Loucy (cell line): Measurements from ENCODE around the gene PLCG1.

Source experiments
- H2AFZ ChIP-seq: fragments of 200-600 bp; sonication (generic); 2 replicates; pipeline ENCODE4 v1.6.0; 2016; ENCODE audit warnings: antibody characterized with exemption, mild to moderate bottlenecking, low read length, moderate library complexity
- H3F3A ChIP-seq: fragments of 200-600 bp; 2 replicates; pipeline ENCODE4 v1.6.0; 2016; ENCODE audit warnings: antibody characterized with exemption, low read depth, mild to moderate bottlenecking
- H3K27me3 ChIP-seq: fragments of 200-600 bp; sonication (generic); 2 replicates; pipeline ENCODE4 v1.6.1; 2014; ENCODE audit warnings: low read length, mild to moderate bottlenecking; ENCODE audit not compliant: insufficient read depth, poor library complexity, severe bottlenecking
- H3K36me3 ChIP-seq: fragments of 200-600 bp; sonication (generic); 2 replicates; pipeline ENCODE4 v1.6.1; 2016; ENCODE audit warnings: low read length; ENCODE audit not compliant: insufficient read depth
- H3K4me1 ChIP-seq: fragments of 200-600 bp; sonication (generic); 2 replicates; pipeline ENCODE4 v1.5.1; 2014; ENCODE audit warnings: low read length, mild to moderate bottlenecking; ENCODE audit not compliant: insufficient read depth, poor library complexity, severe bottlenecking
- H3K4me2 ChIP-seq: fragments of 200-600 bp; sonication (generic); 2 replicates; pipeline ENCODE4 v1.6.0; 2014; ENCODE audit warnings: antibody characterized with exemption, low read length, low read depth, mild to moderate bottlenecking; ENCODE audit not compliant: poor library complexity, severe bottlenecking
- H3K4me3 ChIP-seq: fragments of 200-600 bp; sonication (generic); 2 replicates; pipeline ENCODE4 v1.5.1; 2014; ENCODE audit warnings: low read length, mild to moderate bottlenecking, mixed read lengths; ENCODE audit not compliant: poor library complexity, severe bottlenecking
- H3K79me2 ChIP-seq: fragments of 200-600 bp; sonication (generic); 2 replicates; pipeline ENCODE4 v1.6.1; 2014; ENCODE audit warnings: low read length; ENCODE audit not compliant: insufficient read depth
- H3K9ac ChIP-seq: fragments of 200-600 bp; sonication (generic); 2 replicates; pipeline ENCODE4 v1.6.0; 2014; ENCODE audit warnings: mild to moderate bottlenecking, low read depth, low read length, moderate library complexity; ENCODE audit not compliant: poor library complexity, severe bottlenecking
- H3K9me2 ChIP-seq: fragments of 200-600 bp; sonication (generic); replicated peaks from 2 replicates; pipeline ENCODE4 v1.6.1; 2016; ENCODE audit warnings: low read depth, low read length, mixed read lengths
- H3K9me3 ChIP-seq: fragments of 200-600 bp; sonication (generic); 2 replicates; pipeline ENCODE4 v1.6.1; 2014; ENCODE audit warnings: mild to moderate bottlenecking, antibody characterized with exemption, low read length, low read depth; ENCODE audit not compliant: insufficient read depth
- H4K20me1 ChIP-seq: fragments of 200-600 bp; sonication (generic); 2 replicates; pipeline ENCODE4 v1.6.0; 2014; ENCODE audit warnings: antibody characterized with exemption, low read length, mild to moderate bottlenecking; ENCODE audit not compliant: insufficient read depth, poor library complexity, severe bottlenecking
- EZH2phosphoT487 ChIP-seq: fragments of 200-600 bp; IDR thresholded peaks from 2 replicates; pipeline ENCODE4 v1.6.1; 2018; ENCODE audit warnings: antibody characterized with exemption, mild to moderate bottlenecking, moderate library complexity, borderline replicate concordance
- TF ChIP-seq, protein P1 (sequence below): fragments of 200-600 bp; sonication (generic); conservative IDR thresholded peaks from 2 replicates; pipeline ENCODE4 v1.5.1; 2014; ENCODE audit warnings: mild to moderate bottlenecking, antibody characterized with exemption, low read length

The PLCG1 gene

DNA sequence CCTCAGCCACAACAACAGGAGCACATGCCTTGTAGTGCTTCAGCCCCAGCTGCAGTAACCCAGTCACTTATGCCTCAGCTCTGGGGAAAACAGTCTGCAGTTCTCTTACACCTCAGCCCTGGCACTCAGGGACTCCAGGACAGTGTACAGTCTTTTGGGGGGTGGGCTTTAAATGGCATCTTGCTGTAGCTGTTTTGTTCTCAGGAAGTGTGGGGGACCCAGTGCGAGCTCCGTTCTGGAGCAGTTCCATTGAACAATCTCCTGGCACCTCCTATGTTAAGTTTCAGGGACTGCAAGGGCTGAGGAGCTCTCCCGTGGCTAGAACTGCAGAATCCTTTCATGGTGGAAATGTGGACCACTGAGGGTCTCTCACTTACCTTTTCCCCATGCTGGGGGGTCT, 55.2 kb downstream of the PLCG1 start:
- Histone ChIP-seq H3F3A (no peaks in the 10 kb centered on the region), H3K4me2 (no peak overlapping the region), H4K20me1 (no peaks in the 10 kb centered on the region), H3K9me2 (no peaks in the 10 kb centered on the region), H3K36me3 (peaks cover 6% of the 10 kb centered on the region; the same call in 1 of the 2 replicates), H3K9me3 (peaks cover 8% of the 10 kb centered on the region), H3K79me2 (no peaks in the 10 kb centered on the region), H3K4me3 (no peak overlapping the region), H3K4me1 (no peaks in the 10 kb centered on the region), H3K27me3 (no peaks in the 10 kb centered on the region), H2AFZ (no peak overlapping the region), H3K9ac (no peak overlapping the region)
- TF ChIP-seq, protein P1, sequence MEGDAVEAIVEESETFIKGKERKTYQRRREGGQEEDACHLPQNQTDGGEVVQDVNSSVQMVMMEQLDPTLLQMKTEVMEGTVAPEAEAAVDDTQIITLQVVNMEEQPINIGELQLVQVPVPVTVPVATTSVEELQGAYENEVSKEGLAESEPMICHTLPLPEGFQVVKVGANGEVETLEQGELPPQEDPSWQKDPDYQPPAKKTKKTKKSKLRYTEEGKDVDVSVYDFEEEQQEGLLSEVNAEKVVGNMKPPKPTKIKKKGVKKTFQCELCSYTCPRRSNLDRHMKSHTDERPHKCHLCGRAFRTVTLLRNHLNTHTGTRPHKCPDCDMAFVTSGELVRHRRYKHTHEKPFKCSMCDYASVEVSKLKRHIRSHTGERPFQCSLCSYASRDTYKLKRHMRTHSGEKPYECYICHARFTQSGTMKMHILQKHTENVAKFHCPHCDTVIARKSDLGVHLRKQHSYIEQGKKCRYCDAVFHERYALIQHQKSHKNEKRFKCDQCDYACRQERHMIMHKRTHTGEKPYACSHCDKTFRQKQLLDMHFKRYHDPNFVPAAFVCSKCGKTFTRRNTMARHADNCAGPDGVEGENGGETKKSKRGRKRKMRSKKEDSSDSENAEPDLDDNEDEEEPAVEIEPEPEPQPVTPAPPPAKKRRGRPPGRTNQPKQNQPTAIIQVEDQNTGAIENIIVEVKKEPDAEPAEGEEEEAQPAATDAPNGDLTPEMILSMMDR, result no peak
- TF ChIP-seq EZH2phosphoT487, result no peak

DNA sequence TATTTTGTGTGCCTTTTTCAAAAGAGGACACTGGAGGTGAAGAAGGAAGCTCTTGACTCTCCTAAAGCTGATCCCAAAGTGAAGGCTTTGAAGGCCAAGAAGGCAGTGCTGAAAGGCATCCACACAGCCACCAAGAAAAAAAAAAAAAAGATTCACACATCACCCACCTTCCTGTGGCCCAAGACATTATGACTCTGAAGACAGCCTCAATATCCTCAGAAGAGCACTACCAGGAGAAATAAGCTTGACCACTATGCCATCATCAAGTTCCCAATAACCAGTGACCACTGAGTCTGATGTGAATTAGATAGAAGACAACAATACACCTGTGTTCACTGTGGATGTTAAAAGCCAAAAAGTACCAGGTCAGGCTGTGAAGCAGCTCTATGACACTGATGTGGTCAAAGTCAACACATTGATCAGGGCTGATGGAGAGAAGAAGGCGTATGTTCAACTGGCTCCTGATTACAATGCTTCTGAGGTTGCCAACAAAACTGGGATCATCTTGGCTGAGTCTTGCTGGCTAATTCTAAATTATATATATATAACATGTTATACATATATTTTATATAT, 59.4 kb downstream of the PLCG1 start:
- no peak overlapping the region for H3K9ac ChIP-seq
- no peaks in the 10 kb centered on the region for H3F3A ChIP-seq
- no peak for TF ChIP-seq EZH2phosphoT487
- TF ChIP-seq, protein P1, result no peak
- H3K9me2 ChIP-seq, result no peaks in the 10 kb centered on the region
- peaks cover 10% of the 10 kb centered on the region; the same call in 1 of the 2 replicates for H3K36me3 ChIP-seq
- H3K79me2 ChIP-seq, result no peaks in the 10 kb centered on the region
- no peaks in the 10 kb centered on the region for H4K20me1 ChIP-seq
- peaks cover 4% of the 10 kb centered on the region; the same call in 1 of the 2 replicates for H3K9me3 ChIP-seq
- H3K4me3 ChIP-seq, result no peak overlapping the region
- H3K4me1 ChIP-seq, result no peaks in the 10 kb centered on the region
- H2AFZ ChIP-seq, result no peak overlapping the region
- no peak overlapping the region for H3K4me2 ChIP-seq
- H3K27me3 ChIP-seq, result no peaks in the 10 kb centered on the region

DNA sequence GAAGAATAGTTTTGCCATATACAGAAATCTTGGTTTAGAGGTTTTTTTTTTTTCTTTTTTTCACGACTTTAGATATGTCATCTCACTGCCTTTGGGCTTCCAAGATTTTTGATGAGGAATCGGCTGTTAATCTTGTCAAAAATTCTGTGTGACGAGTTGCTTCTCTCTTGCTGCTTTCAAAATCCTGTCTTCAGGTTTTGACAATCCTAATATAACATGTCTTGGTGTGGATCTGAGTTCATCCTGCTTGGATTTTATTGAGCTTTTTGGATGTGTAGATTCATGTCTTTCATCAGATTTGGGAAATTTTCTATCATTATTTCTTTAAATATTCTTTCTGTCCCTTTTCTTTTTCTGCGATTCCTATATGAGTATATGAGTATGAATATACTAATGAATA, 61.1 kb downstream of the PLCG1 start:
- Histone ChIP-seq H2AFZ (no peak overlapping the region), H3K27me3 (no peaks in the 10 kb centered on the region), H3K4me1 (no peaks in the 10 kb centered on the region), H3F3A (no peaks in the 10 kb centered on the region), H3K9me3 (peaks cover 4% of the 10 kb centered on the region; the same call in 1 of the 2 replicates), H3K9ac (no peak overlapping the region), H3K79me2 (no peaks in the 10 kb centered on the region), H3K4me3 (no peak overlapping the region), H3K4me2 (no peak overlapping the region), H4K20me1 (no peaks in the 10 kb centered on the region), H3K9me2 (no peaks in the 10 kb centered on the region), H3K36me3 (peaks cover 25% of the 10 kb centered on the region; the same call in 1 of the 2 replicates)
- TF ChIP-seq, protein P1, result no peak
- no peak for TF ChIP-seq EZH2phosphoT487
